Activated naive CD8-positive, alpha-beta T cell treated with anti-CD3 and anti-CD28 coated beads, Interleukin-2, amount 50 U/mL, for 24 hours (primary cell): ENCODE results near the gene PTPRN2.
A peak's percentile ranks its signal among the peaks of the same experiment; 100 is the strongest.
"Not testable (repeated sequence)": the region's sequence is repeated elsewhere in the genome, so short reads cannot be mapped to it uniquely, and the experiment has no call there.

Experiments used
- ATAC-seq: fragments of 150-1000 bp; cut with Tn5 transposase; one replicate; pipeline ENCODE4 v1.10.0; 2021
- DNase-seq: peaks from one replicate; pipeline ENCODE4 v3.0.0; 2021
- H3K27ac Mint-ChIP-seq: one replicate; pipeline ENCODE4 v1.8.0; 2021; ENCODE audit warnings: mild to moderate bottlenecking, mixed read lengths
- H3K27me3 Mint-ChIP-seq: one replicate; pipeline ENCODE4 v1.8.0; 2021; ENCODE audit warnings: mixed read lengths
- H3K36me3 Mint-ChIP-seq: one replicate; pipeline ENCODE4 v1.8.0; 2021; ENCODE audit warnings: low read depth, mixed read lengths
- H3K4me1 Mint-ChIP-seq: one replicate; pipeline ENCODE4 v1.8.0; 2021; ENCODE audit warnings: mixed read lengths
- H3K4me3 Mint-ChIP-seq: one replicate; pipeline ENCODE4 v1.8.0; 2021; ENCODE audit warnings: mild to moderate bottlenecking, moderate library complexity, mixed read lengths
- H3K9me3 Mint-ChIP-seq: one replicate; pipeline ENCODE4 v1.8.0; 2021; ENCODE audit warnings: mixed read lengths

Gene PTPRN2

DNA sequence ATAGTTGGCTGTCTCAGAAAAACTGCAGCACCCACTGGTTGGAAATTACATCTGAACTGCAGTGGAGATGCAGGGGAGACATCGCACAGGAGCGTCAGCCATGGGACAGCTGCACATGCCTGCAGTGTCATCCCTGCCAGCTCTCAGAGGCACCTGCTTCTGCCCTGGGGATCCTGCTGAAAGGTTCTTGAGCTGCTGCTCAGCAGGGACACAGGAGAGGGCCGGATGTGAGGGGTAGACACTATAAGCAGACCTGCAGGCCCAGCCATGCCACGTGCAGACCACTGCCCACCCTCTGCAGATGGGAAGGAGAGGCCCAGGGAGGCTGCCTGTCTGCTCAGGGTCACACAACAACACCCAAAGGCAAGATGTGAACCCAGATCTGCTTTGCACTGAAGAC, 649.4 kb downstream of the PTPRN2 start:
- no peaks in the 10 kb centered on the region for H3K4me1 Mint-ChIP-seq
- DNase-seq, result no peak
- no peak overlapping the region for H3K4me3 Mint-ChIP-seq
- no peak overlapping the region for H3K27ac Mint-ChIP-seq
- ATAC-seq, result no peak
- peaks cover 7% of the 10 kb centered on the region for H3K9me3 Mint-ChIP-seq
- H3K27me3 Mint-ChIP-seq, result no peaks in the 10 kb centered on the region
- peaks cover 2% of the 10 kb centered on the region for H3K36me3 Mint-ChIP-seq

DNA sequence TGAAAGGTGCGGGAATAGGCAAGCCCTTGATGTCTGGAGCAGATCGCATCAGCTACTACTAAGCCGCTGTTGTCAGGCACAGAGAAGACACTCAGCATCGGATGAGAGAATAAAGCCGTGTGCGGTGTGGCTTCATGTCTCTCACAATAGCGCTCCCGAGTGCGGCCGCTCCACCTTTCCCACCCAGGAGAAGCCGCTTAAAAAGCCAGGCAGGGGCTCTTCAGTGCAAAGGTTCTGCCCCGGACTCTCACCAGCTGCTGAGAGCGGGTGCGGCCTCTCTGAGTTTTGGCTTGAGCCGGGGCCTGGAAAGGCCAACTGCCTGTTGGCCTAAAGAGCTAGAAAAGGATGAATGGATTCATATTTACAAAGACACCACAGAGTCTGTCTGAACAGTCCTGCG, 650.2 kb downstream of the PTPRN2 start:
- Mint-ChIP-seq H3K4me3 (no peak overlapping the region), H3K9me3 (peaks cover 13% of the 10 kb centered on the region), H3K27me3 (no peaks in the 10 kb centered on the region), H3K4me1 (peaks cover 5% of the 10 kb centered on the region), H3K27ac (no peak overlapping the region), H3K36me3 (peaks cover 7% of the 10 kb centered on the region)
- DNase-seq (no peak), ATAC-seq (no peak)

- ATAC-seq (no peak), DNase-seq (no peak)
- H3K9me3 Mint-ChIP-seq, result peaks cover 17% of the 10 kb centered on the region
- H3K27me3 Mint-ChIP-seq, result no peaks in the 10 kb centered on the region
- no peak overlapping the region for H3K27ac Mint-ChIP-seq
- peaks cover 8% of the 10 kb centered on the region for H3K4me1 Mint-ChIP-seq
- H3K4me3 Mint-ChIP-seq, result no peak overlapping the region
- H3K36me3 Mint-ChIP-seq, result peaks cover 11% of the 10 kb centered on the region
These were observed 650.6 kb downstream of the PTPRN2 start for GRCh38 chr7:157936976-157937375.

DNA sequence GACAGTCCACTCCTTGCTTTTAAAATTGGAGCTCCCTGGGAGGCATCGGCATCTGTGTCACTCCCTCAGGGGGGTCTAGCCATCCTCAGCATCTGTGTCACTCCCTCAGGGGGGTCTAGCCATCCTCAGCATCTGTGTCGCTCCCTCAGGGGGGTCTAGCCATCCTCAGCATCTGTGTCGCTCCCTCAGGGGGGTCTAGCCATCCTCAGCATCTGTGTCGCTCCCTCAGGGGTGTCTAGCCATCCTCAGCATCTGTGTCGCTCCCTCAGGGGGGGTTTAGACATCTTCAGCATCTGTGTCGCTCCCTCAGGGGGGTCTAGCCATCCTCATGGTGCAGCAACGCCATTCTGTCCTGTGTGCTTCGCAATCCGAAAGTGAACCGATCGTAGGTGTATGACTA, 651.9 kb downstream of the PTPRN2 start:
- not testable (repeated sequence) for ATAC-seq, H3K4me3 Mint-ChIP-seq, H3K4me1 Mint-ChIP-seq, DNase-seq, H3K27me3 Mint-ChIP-seq
- Mint-ChIP-seq H3K36me3 (peaks cover 11% of the 10 kb centered on the region), H3K9me3 (peaks cover 22% of the 10 kb centered on the region), H3K27ac (peak overlapping the region; percentile 77)

DNA sequence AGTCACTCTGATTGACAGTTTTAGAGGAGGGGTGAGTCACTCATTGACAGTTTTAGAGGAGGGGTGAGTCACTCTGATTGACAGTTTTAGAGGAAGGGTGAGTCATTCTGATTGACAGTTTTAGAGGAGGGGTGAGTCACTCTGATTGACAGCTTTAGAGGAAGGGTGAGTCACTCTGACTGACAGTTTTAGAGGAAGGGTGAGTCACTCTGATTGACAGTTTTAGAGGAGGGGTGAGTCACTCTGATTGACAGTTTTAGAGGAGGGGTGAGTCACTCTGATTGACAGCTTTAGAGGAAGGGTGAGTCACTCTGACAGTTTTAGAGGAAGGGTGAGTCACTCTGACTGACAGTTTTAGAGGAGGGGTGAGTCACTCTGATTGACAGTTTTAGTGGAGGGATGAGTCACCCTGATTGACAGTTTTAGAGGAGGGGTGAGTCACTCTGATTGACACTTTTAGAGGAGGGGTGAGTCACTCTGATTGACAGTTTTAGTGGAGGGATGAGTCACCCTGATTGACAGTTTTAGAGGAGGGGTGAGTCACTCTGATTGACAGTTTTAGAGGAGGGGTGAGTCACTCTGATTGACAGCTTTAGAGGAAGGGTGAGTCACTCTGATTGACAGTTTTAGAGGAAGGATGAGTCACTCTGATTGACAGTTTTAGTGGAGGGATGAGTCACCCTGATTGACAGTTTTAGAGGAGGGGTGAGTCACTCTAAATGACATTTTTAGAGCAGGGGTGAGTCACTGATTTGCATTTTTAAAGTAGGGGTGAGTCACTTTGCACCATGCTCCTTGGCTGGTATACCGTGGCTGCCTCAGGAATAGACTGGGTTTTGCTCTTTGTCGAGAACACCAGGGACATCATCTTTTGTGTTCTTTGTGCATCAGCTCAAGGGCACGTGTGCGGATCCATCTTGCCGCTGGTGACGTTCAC, 654.1 kb downstream of the PTPRN2 start:
- H3K27me3 Mint-ChIP-seq, H3K4me3 Mint-ChIP-seq, ATAC-seq, H3K4me1 Mint-ChIP-seq, DNase-seq: not testable (repeated sequence)
- peaks cover 22% of the 10 kb centered on the region for H3K9me3 Mint-ChIP-seq
- H3K27ac Mint-ChIP-seq, result peak overlapping the region; percentile 95
- peaks cover 11% of the 10 kb centered on the region for H3K36me3 Mint-ChIP-seq

GRCh38 chr7:157932498-157933218, 655.0 kb downstream of the PTPRN2 start:
- Mint-ChIP-seq H3K27ac (peak overlapping the region; percentile 95), H3K36me3 (peaks cover 11% of the 10 kb centered on the region), H3K4me3 (peak overlapping the region; percentile 61), H3K4me1 (peaks cover 11% of the 10 kb centered on the region), H3K27me3 (no peaks in the 10 kb centered on the region), H3K9me3 (peaks cover 22% of the 10 kb centered on the region)
- ATAC-seq, result peak; percentile 50
- no peak for DNase-seq

DNA sequence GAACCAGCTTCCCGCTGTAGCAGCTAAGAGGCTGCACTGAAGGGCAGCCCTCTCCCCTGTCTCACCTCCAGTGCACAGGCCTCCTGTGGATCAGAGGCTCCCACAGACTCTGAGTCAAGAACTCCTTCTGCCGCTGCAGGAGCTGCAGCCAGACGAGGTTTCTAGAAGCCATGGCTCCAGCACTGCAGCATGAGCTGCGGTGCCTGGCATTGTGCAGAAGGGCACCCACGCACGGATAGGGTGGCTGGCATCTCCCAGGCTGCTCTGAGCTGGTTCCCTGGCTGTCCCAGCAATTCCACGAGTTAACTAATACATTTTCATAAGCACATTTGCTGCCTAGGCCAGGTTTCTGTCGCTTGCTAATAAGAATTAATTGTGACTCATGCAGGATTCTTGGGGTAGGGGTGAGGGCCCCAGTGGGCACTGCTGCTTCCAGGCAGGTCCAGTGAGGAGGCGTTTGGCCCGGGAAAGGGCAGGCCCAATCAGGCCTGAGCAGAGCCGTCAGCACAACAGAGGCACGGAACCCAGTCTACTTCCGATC, 656.6 kb downstream of the PTPRN2 start:
- DNase-seq (no peak), ATAC-seq (no peak)
- Mint-ChIP-seq H3K9me3 (peaks cover 22% of the 10 kb centered on the region), H3K27ac (no peak overlapping the region), H3K4me3 (no peak overlapping the region), H3K27me3 (no peaks in the 10 kb centered on the region), H3K36me3 (peaks cover 11% of the 10 kb centered on the region), H3K4me1 (peaks cover 21% of the 10 kb centered on the region)

- Mint-ChIP-seq H3K27me3 (no peaks in the 10 kb centered on the region), H3K27ac (no peak overlapping the region), H3K36me3 (peaks cover 11% of the 10 kb centered on the region), H3K9me3 (peaks cover 21% of the 10 kb centered on the region), H3K4me3 (no peak overlapping the region), H3K4me1 (peaks cover 22% of the 10 kb centered on the region)
- DNase-seq (no peak), ATAC-seq (no peak)
These were observed 657.2 kb downstream of the PTPRN2 start for GRCh38 chr7:157930441-157930840.

DNA sequence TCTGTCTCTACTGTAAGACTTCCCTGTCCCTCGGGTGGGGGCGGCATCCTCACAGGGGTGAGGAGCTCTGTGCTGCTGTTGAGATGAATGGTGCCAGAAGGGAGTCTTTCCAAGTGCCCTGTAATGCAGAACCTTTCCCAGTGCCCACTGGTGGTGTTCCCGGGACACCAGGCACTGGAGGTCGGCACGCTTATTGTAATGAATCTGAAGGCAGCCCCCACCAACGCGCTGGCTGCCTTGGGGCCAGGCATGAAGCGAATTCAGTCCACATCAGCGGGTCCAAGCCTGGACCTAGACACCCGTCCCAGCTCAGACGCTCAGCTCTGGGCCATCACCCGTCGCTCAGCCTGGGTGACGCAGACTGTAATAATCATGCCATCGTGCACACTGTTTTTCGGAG, 658.0 kb downstream of the PTPRN2 start:
- H3K27me3 Mint-ChIP-seq, result no peaks in the 10 kb centered on the region
- H3K4me3 Mint-ChIP-seq, result no peak overlapping the region
- peaks cover 15% of the 10 kb centered on the region for H3K9me3 Mint-ChIP-seq
- no peak for DNase-seq
- H3K27ac Mint-ChIP-seq, result no peak overlapping the region
- ATAC-seq, result no peak
- peaks cover 9% of the 10 kb centered on the region for H3K36me3 Mint-ChIP-seq
- peaks cover 22% of the 10 kb centered on the region for H3K4me1 Mint-ChIP-seq

- H3K27ac Mint-ChIP-seq, result no peak overlapping the region
- no peaks in the 10 kb centered on the region for H3K27me3 Mint-ChIP-seq
- DNase-seq (no peak), ATAC-seq (no peak)
- H3K36me3 Mint-ChIP-seq, result peaks cover 9% of the 10 kb centered on the region
- peaks cover 15% of the 10 kb centered on the region for H3K9me3 Mint-ChIP-seq
- no peak overlapping the region for H3K4me3 Mint-ChIP-seq
- H3K4me1 Mint-ChIP-seq, result peaks cover 22% of the 10 kb centered on the region
These were observed 658.7 kb downstream of the PTPRN2 start for GRCh38 chr7:157928808-157929425.

DNA sequence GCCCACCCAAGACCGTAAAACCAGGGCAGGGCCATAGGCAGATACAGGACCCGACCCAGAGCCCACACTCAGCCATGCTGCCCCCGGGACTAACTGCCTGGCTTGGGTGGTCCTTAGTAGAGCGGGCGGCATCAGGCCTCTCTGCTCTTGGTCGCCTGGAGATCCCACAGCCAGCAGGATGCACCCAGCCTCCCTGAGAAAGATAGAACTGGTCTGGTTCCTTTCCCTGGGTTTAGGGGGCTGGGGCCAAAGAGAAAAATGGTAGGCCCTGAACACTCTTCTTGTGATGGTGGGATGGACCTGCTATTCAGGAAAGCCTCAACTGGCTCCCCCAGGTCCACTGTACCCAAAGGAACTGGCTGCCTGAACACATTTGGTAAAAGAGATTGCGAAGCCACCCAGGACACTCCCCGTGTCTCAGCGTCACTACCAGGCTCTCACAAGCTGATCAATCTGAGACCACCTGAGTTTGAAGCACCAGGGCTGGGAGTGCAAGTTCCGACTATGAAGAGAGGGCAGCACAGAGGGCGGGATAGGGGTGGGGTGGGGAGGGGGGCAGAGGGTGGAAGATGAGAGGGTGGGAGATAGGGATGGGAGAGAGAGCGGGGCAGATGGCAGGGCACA, 659.3 kb downstream of the PTPRN2 start:
- Mint-ChIP-seq H3K27ac (no peak overlapping the region), H3K36me3 (peaks cover 9% of the 10 kb centered on the region), H3K4me3 (no peak overlapping the region), H3K9me3 (peaks cover 15% of the 10 kb centered on the region), H3K4me1 (peaks cover 22% of the 10 kb centered on the region), H3K27me3 (no peaks in the 10 kb centered on the region)
- ATAC-seq, result no peak
- DNase-seq, result no peak

DNA sequence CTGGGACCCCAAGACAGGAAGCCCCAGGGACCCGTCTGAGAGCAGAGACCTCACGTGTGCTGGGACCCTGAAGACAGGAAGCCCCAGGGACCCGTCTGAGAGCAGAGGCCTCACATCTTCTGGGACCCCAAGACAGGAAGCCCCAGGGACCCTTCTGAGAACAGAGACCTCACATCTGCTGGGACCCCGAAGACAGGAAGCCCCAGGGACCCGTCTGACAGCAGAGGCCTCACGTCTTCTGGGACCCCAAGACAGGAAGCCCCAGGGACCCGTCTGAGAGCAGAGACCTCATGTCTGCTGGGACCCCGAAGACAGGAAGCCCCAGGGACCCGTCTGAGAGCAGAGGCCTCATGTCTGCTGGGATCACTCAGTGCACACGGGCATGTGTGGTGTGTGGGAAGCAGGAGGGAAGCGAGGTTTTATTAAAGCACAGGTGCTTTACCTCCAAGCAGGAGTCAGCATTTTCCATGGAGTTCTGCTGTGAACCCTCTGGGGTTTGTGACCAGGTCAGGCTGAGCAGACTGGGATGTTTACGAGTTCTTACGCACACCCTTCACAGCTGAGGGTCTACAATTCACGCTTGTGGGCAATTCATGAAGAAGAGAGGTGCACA, 660.2 kb downstream of the PTPRN2 start:
- peaks cover 17% of the 10 kb centered on the region for H3K4me1 Mint-ChIP-seq
- H3K4me3 Mint-ChIP-seq, result no peak overlapping the region
- H3K36me3 Mint-ChIP-seq, result peaks cover 4% of the 10 kb centered on the region
- ATAC-seq (no peak), DNase-seq (no peak)
- no peak overlapping the region for H3K27ac Mint-ChIP-seq
- no peaks in the 10 kb centered on the region for H3K27me3 Mint-ChIP-seq
- peaks cover 10% of the 10 kb centered on the region for H3K9me3 Mint-ChIP-seq

DNA sequence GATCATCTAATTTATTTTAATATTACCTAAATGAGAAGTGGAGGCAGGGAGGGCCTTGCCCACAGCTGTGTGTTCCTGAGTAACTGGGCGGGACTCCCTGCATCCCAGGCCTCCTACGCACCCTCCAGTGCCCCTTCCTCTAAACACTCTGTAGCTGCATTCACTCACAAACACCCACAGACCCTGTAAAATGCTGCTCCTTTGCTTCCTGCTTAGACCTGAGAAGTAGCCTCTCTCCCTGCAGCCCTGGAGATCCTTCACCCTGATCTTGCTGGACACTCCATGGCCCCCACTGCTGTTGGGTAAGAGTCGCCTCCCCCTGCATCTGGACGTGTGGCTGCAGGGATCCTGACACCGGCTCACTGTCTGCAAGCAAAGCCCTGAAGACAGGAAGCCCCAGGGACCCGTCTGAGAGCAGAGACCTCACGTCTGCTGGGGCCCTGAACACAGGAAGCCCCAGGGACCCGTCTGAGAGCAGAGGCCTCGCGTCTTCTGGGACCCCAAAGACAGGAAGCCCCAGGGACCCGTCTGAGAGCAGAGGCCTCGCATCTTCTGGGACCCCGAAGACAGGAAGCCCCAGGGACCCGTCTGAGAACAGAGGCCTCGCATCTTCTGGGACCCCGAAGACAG, 661.0 kb downstream of the PTPRN2 start:
- Mint-ChIP-seq H3K27ac (no peak overlapping the region), H3K36me3 (no peaks in the 10 kb centered on the region)
- ATAC-seq, result no peak

More for the DNA sequence above, 661.0 kb downstream of the PTPRN2 start:
- DNase-seq, result no peak
- Mint-ChIP-seq H3K27me3 (no peaks in the 10 kb centered on the region), H3K9me3 (peaks cover 2% of the 10 kb centered on the region), H3K4me3 (no peak overlapping the region), H3K4me1 (peaks cover 14% of the 10 kb centered on the region)
